ENCODE measurements around the gene ITGA3. TPM values are rescaled to one million over a fixed set of nuclear protein-coding genes. Genes with fewer than 3 reads are reported as not detected.

ITGA3 gene
- total RNA-seq, 1 donor from 2014 or later: 50.8 TPM

- Histone ChIP-seq H3K27me3 (no peaks in the 10 kb centered on the region), H3K9me3 (no peaks in the 10 kb centered on the region), H3K4me3 (no peak overlapping the region), H3K27ac (no peak overlapping the region), H3K36me3 (peaks cover 0 to 29% of the 10 kb centered on the region in 2 donors), H3K4me1 (no peaks in the 10 kb centered on the region)
- no peak for DNase-seq (ENCODE audit: extremely low spot score in 2 of 2)
- intact Hi-C loops (cut with DNase I): no loop called here
- TF ChIP-seq POLR2AphosphoS5 (IDR thresholded peaks at IDR 0.05; ENCODE audit: insufficient read depth in 1 of 2, low read depth in 1 of 2): no peak
Measured at GRCh38 chr17:50080096-50080480, 24.2 kb downstream of the ITGA3 start.

- Histone ChIP-seq H3K36me3 (peaks cover 0 to 29% of the 10 kb centered on the region in 2 donors), H3K4me1 (no peaks in the 10 kb centered on the region), H3K27ac (no peak overlapping the region), H3K9me3 (no peaks in the 10 kb centered on the region), H3K27me3 (no peaks in the 10 kb centered on the region), H3K4me3 (no peak overlapping the region)
- intact Hi-C loops (cut with DNase I): no loop called here
- TF ChIP-seq POLR2A (IDR thresholded peaks at IDR 0.05): no peak
- TF ChIP-seq POLR2AphosphoS5 (IDR thresholded peaks at IDR 0.05; ENCODE audit: insufficient read depth in 1 of 2, low read depth in 1 of 2): no peak
- no peak for TF ChIP-seq CTCF (IDR thresholded peaks at IDR 0.05)
- DNase-seq (ENCODE audit: extremely low spot score in 2 of 2): no peak
Measured at GRCh38 chr17:50080827-50081226, 24.9 kb downstream of the ITGA3 start.

- Histone ChIP-seq H3K27me3 (no peaks in the 10 kb centered on the region), H3K4me1 (no peaks in the 10 kb centered on the region), H3K9me3 (no peaks in the 10 kb centered on the region), H3K4me3 (no peak overlapping the region), H3K27ac (no peak overlapping the region), H3K36me3 (peaks cover 0 to 24% of the 10 kb centered on the region in 2 donors)
- intact Hi-C loops (cut with DNase I): no loop called here
- TF ChIP-seq POLR2A (IDR thresholded peaks at IDR 0.05) (no peak), CTCF (IDR thresholded peaks at IDR 0.05) (no peak), POLR2AphosphoS5 (IDR thresholded peaks at IDR 0.05; ENCODE audit: insufficient read depth in 1 of 2, low read depth in 1 of 2) (no peak)
- no peak for DNase-seq (ENCODE audit: extremely low spot score in 2 of 2)
Measured at GRCh38 chr17:50081757-50082156, 25.8 kb downstream of the ITGA3 start.

GRCh38 chr17:50087246-50087911, 31.5 kb downstream of the ITGA3 start:
- no peak for DNase-seq (ENCODE audit: extremely low spot score in 2 of 2)
- TF ChIP-seq POLR2A (IDR thresholded peaks at IDR 0.05): no peak
- peak; percentile 86 to 93 (median 90) for TF ChIP-seq CTCF (IDR thresholded peaks at IDR 0.05)
- peak in 1 of 2 donors; percentile 14 for TF ChIP-seq POLR2AphosphoS5 (IDR thresholded peaks at IDR 0.05; ENCODE audit: insufficient read depth in 1 of 2, low read depth in 1 of 2)
- Histone ChIP-seq H3K9me3 (no peaks in the 10 kb centered on the region), H3K4me1 (no peaks in the 10 kb centered on the region), H3K27ac (no peak overlapping the region), H3K4me3 (no peak overlapping the region), H3K27me3 (no peaks in the 10 kb centered on the region), H3K36me3 (no peaks in the 10 kb centered on the region)
- intact Hi-C loops (cut with DNase I): no loop called here

- H3K4me1 ChIP-seq: no peaks in the 10 kb centered on the region
- no peak overlapping the region for H3K4me3 ChIP-seq
- TF ChIP-seq CTCF (IDR thresholded peaks at IDR 0.05) (no peak), POLR2AphosphoS5 (IDR thresholded peaks at IDR 0.05; ENCODE audit: insufficient read depth in 1 of 2, low read depth in 1 of 2) (no peak), POLR2A (IDR thresholded peaks at IDR 0.05) (no peak)
- H3K27me3 ChIP-seq: no peaks in the 10 kb centered on the region
- no peak for DNase-seq (ENCODE audit: extremely low spot score in 2 of 2)
- no peak overlapping the region for H3K27ac ChIP-seq
- H3K36me3 ChIP-seq: no peaks in the 10 kb centered on the region
- no peaks in the 10 kb centered on the region for H3K9me3 ChIP-seq
- intact Hi-C loops (cut with DNase I): no loop called here
Measured at GRCh38 chr17:50087912-50088405, 32.0 kb downstream of the ITGA3 start.
